ENCODE results near the gene FAM168A. TPM values are rescaled to one million over a fixed set of nuclear protein-coding genes. Genes with fewer than 3 reads are reported as not detected.

The FAM168A gene
- total and polyA plus RNA-seq, 2 of the 8 experiments (the other 6 are each of a cell fraction or from before 2014, with no cell fraction given), result 17.1 to 21.6 TPM

DNA sequence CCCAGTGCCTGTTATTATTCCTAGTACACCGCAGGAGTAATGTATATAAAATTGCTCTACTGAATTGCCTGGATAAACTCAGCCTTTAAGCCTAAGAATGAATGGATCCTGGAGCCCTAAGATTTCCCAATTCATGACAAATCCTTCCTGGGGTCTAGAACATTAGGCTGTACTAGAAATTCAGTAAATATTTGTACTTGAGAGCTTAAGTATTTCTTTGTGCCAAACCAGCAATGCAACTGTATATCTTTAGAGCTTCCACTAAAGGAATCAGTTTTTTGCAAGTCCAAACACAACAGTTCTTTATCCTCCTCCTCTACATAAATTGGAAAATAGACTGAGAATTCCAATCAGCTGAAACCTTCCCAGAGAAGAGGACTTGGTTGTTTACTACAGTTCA lies 65.6 kb downstream of the FAM168A start (continued):
- TF ChIP-seq RFX5 (IDR thresholded peaks at IDR 0.05; ENCODE audit: borderline replicate concordance, low read depth, low read length) (no peak), RXRA (IDR thresholded peaks at IDR 0.05; ENCODE audit: insufficient read depth, low read depth, low read length) (no peak), TEAD4 (IDR thresholded peaks at IDR 0.05; ENCODE audit: low read depth, low read length) (no peak), FOSL1 (IDR thresholded peaks at IDR 0.05; ENCODE audit: insufficient read depth, low read depth, low read length) (no peak), TAF1 (IDR thresholded peaks at IDR 0.05; ENCODE audit: low read depth, low read length) (no peak), SIN3A (conservative IDR thresholded peaks at IDR 0.05 in 1 of 2, IDR thresholded peaks at IDR 0.05 in 1 of 2; ENCODE audit: low read depth in 1 of 2, low read length in 2 of 2) (no peak)

All from H1 (cell line).